Activated CD8-positive, alpha-beta memory T cell treated with anti-CD3 and anti-CD28 coated beads, Interleukin-2, amount 50 U/mL, for 24 hours (primary cell): ENCODE results near the gene WDR7.

Source experiments
- DNase-seq: peaks from one replicate; pipeline ENCODE4 v3.0.0-alpha.2; 2020; ENCODE audit errors: extremely low read depth

Gene WDR7

DNA sequence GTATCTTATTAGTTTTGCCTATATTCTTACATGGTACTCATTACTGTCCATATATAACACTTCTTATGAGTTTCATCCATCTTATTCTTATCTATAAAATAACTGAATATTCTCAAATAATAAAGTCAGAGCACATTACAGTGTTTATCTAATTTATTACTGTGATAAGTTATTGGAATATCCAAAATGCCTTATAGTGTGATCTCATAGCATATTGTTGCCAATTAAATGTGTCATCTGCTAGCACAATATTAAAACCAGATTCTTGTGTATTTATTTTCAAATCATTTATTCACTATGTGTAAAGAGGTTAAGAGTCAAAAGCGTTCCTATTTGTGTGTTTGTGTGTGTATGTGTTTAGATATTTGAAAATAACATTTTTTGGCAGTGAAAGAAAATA, 151.9 kb downstream of the WDR7 start:
- no peak for DNase-seq

DNA sequence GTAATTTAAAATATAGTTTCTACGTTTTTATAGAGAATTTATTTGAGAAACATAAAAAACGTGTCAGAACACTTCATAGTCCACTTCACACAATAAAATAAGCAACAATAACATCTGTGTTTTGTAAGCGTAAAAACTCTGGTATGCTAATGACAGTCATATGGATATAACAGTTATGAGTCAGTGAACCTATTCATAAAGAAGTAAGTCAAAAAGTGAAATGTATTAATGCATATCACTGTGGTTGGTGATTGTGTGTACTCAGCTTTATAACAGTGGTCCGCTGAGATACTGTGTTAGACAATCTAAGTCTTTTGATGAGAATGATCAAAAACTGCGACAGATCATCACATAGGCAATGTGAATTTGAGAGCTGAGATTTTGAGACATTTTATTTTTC, 153.2 kb downstream of the WDR7 start:
- DNase-seq: no peak

DNA sequence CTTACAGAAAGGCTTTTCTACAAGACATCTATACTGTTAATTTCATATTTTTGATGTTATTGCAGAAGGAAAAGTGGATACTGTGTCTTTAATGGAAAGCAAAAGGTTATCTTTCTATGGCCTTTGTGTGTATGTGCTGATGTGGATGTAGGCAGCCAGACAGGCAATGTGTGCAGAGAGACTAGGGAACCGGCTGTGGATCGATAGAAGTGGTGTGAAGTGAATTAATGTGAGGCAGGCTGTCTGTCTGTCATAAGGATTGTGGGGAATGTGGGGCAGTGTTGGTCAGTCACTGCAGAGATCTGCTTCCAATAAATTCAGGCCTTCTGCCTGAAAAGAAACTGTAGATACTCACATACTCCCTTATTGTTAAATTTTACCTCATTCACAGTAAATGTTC, 156.7 kb downstream of the WDR7 start:
- DNase-seq: no peak

DNA sequence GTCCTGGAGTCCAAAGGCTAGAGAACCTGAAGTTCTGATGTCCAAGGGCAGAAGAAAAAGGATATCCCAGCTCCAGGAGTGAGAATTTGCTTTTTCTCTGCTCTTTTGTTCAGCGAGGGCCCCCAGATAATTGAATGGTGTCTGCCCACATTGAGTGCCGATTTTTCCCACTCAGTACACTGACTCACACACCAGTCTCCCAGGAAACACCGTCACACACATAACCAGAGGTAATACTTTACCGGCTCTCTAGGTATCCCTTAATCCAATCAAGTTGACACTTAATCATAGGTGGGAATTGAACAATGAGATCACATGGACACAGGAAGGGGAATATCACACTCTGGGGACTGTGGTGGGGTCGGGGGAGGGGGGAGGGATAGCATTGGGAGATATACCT, 161.5 kb downstream of the WDR7 start:
- no peak for DNase-seq

DNA sequence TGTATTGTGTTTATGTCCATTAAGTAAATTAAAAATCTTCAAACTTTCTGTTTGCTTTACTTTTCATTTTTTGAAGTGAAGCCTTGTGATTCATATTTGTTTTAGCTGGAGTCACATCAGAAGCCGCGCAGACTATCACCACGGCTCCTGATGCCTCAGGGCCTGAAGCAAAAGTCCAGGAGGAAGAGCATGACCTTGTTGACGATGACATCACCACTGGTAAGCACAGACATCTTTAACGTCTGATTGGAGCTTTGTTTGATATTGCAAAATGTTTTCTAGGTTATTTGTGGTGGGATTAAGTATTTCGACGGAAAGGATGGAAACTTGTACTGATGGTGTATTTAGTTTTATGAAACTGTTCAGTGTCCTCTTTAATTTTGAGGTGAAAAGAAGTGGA, 164.8 kb downstream of the WDR7 start:
- no peak for DNase-seq

DNA sequence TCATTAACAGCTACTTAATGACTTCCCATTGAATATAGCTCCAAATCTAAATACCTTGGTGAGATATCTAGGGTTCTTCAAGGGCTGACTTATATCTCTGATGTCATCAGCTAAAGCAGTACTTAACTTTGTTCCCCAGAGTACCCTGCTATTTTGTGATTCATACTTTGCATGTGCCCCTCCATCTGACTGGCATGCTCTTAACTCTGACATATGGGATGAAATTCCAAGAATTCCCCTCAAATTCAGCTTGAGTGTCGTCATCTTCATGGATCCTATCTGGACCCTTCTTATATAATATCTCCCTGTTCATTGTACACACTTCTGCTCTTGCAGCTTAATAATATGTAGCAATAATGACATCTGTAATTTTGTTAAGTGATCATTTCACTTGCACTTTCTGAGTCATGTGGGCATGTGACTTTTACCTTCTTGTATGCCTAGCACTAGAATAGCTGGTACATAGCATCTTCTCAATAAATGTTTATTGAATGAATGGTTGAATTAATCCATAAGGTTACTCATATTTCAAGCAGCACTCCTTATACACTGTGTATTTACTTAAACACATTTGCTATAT, 172.9 kb downstream of the WDR7 start:
- DNase-seq: no peak

DNA sequence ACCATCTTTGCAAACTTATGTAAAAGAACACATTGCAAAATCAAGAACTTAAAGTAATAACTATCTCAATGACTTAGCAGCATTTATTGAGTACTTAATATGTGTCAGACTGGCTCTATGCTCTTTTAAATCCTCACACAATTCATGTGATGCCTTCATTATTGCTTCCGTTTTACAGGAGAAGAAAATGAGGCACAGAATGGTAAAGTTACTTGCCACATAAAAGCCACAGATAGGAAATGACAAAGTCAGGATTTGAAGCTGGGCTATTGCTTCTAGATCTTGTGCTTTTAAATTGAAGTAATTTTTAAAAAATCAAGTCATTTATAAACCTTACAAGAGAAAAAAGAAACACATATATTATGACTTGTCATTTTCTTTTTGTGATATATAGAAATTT, 174.2 kb downstream of the WDR7 start:
- no peak for DNase-seq

DNA sequence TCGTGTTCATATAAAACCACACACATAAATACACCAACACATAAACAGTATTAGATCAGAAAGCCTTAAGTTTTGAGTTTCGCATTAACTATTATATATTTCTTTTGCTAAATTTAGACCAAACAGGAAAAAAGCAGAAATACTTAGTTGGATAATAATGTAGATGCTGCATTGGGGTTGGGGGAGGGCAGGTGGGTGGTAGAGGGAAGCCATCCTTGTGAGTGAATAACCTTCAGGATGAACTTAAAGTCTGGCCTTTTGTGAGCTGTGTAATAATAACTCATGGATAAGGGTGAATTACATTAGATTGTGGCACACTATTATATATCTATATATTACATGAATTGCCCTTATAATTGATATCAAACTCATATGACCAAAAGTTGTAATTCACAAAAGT, 174.7 kb downstream of the WDR7 start:
- DNase-seq: no peak

DNA sequence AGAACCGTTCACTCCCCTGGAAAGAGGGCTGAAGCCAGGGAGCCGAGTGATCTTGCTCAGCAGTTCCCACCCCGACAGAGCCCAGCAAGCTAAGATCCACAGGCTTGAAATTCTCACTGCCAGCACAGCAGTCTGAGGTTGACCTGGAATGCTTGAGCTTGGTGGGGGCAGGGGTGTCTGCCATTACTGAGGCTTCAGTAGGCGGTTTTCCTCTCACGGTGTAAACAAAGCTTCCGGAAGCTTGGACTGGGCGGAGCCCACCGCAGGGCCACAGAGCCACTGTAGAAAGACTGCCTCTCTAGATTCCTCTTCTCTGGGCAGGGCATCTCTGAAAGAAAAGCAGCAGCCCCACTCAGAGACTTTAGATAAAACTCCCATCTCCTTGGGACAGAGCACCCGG, 180.8 kb downstream of the WDR7 start:
- no peak for DNase-seq

DNA sequence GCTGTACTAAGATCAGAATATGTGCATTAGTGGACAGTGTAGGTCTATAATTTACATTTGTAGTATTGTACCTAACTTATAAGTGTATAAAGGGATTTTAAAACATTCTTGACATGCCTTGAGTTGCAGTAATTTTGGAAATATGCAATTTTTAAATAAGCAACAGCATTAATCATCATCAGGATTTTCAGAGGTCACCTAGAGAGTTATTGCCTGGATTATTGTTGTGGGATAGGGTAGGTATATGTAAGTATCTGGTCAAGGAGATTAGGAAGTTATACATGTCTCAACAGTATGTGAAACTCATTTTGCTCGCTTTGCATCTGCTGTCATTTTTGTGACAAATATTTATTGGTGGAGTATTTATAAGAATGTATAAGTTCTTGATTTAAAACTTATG, 184.2 kb downstream of the WDR7 start:
- DNase-seq: no peak

DNA sequence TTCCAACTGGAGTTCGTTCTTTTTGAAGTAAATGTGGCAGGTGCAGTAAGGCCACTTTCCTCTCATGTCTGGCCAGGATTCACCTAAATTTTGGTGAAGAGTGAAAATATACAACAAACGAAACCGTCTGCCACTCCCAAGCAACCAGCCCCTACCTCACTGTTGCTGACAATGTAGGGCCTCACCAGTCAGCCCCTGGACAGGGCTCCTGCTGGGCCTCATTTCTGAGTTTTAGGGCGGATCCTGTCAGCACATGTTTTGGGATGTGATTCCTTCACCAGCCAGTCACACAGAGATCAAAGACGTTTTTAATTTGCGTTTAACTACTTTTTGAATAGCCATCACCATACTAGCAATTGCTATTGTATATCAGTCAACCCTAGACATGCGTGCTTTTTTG, 185.0 kb downstream of the WDR7 start:
- no peak for DNase-seq

DNA sequence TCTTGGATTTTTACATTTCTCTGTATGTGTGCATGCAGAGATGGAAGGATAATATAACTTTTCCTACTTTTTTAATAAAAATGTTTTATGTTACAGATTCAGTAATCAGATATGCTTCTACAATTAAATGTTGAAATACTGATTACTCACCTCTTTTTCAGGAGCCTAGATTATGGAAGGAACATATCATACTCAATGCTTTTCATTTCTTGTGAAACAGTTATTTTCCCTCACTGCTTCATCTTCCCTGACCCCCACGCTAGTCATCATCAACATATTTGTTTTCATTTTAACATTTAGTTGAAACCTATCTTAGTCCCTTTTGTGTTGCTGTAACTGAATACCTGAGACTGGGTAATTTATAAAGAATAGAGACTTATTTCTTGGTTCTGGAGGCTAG, 190.7 kb downstream of the WDR7 start:
- no peak for DNase-seq

DNA sequence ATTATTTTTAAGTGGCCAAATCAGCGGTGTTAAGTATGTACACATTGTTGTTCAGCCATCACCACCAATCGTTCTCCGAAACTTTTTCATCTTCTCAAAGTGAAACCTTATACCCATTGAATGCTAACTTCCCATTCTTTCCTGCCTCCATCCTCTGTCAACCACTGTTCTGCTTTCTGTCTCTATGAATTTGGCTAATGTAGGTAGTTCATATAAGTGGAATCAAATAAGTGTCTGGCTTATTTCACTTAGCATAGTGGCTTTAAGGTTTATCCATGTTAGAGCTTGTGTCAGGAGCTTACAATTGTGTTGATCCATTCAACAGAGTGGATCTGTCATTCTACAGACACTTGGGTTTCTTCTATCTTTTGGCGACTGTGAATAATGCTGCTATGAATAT, 192.1 kb downstream of the WDR7 start:
- no peak for DNase-seq

DNA sequence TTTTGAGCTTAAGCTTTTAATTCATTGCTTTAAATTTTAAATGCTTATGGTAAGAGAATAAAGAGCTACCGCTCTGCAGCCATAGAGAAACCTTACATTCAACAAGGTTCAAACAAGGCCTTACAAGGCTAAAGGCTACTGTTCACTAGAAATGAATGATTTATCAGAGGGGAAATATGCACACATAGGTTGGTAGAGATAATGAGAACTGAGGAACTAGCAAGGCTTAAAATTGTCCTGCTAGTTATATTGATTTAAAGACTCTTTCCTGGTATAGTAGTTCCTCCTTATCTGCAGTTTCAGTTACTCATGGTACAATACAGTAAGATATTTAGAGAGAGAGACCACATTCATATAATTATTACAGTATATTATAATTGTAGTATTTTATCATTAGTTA, 193.4 kb downstream of the WDR7 start:
- no peak for DNase-seq

DNA sequence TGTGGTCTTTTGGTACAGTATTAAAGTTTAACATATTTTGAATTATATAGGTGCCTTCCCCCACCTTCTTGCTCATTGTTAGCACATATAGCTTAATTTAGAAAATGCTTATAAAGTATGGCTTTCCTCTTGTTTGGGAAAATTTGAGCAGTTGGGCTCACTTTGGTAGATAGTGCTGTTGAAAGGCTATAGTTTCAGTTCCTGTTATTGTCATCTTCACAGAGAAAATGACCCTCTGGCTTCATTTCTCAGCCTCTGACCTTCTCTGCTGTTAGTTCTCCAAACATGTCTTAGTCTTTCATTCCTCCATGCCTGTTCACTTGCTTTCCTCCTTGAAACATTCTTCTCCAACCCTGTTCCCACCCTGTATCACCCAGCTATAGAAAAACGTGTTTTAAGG, 200.6 kb downstream of the WDR7 start:
- DNase-seq: no peak

DNA sequence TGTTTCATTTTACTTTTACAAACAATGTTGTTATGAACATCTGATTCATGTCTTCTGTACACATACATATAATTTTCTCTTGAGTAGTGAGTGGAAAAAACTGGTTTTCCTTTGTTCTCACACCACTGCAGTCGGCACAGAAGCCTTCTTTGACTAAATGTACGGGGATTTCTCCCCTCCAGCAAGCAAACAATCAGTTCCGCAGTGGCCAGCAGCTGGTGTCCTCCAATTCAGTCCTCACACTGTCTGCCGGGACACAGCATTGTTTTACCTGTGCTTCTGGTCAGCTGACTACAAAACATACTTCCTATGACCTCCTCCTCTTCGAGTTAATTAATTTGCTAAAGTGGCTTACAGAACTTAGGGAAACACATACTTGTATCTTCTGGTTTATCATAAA, 202.8 kb downstream of the WDR7 start:
- DNase-seq: no peak

DNA sequence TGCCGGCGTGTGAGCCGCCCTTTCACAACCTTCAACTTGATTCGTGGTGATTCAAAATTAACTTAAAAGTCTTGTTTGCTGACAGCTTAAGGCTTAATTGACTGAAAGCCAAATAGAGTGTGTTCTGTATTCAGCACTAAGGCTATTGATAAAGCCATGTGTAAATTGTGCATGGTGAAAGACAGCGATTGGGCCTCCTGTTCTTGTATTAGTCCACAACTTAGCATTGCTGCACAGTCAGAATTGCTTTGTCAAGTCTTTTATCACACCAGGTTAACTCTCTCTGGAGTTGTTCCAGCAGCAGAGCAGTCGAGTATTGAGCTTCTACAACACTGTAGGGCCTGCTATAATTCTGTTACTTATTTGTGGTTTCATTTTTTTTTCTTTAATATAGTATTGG, 210.1 kb downstream of the WDR7 start:
- no peak for DNase-seq

DNA sequence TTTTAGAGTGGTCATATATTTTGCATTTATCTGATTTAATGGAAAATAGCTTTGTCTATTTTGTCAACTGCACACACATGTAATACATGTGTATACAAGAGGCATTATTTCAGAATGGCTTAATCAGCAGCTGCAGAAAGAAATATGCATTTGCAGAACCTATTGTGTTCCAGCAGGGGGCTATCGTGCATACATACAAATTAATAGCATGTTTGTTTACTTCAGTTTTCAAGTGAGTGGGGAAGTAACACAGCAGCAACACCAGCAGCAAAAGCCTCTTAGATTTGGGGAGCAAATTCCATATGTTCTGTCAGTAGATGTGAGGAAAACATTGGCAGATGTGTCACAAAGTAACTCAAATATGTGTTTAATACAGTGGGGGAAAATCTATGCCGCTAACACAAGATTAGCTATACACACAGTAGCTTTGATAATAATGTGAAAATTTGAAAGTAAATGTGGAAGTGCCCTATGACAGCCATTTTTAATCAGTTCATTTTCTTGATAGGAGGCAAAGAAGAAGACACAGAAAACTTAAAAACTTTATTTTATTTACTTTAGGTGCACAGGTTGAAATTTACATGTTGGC, 218.1 kb downstream of the WDR7 start:
- no peak for DNase-seq

DNA sequence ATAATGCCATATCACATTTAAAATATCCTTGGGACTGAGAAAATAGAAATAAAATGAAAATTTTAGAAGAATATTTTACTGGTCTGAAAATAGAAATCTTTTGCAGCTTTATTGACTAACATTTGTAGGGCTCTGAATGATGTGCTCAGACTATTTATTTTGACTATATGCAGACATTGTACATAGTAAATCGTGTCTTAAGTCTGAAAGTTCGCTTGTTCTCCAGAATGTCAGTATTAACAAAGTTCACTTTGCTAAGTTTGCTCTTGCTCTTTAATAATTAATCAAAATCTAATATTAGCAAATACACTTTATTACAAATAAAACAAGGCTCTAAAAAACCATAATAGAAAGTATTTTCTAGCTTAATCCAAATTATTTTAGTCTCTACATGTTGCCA, 219.8 kb downstream of the WDR7 start:
- DNase-seq: no peak

DNA sequence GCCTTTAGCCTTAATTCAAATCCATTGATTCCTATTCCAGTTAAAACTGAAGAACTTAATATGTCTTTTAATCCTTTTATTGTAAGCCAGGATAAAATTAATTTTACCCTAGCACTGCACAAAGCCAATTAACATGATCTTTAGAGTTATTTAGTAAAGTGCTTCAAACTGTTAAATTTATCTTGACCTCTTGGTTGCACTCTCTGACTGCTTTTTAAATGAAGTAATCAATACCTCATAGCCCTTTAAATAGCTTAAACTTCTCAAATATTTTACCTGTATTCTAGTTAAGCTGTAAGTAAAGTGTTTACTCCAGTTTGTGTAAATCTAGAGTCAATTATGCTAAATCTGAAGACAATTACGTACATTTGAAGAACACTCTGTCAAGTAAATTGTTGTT, 221.0 kb downstream of the WDR7 start:
- no peak for DNase-seq

DNA sequence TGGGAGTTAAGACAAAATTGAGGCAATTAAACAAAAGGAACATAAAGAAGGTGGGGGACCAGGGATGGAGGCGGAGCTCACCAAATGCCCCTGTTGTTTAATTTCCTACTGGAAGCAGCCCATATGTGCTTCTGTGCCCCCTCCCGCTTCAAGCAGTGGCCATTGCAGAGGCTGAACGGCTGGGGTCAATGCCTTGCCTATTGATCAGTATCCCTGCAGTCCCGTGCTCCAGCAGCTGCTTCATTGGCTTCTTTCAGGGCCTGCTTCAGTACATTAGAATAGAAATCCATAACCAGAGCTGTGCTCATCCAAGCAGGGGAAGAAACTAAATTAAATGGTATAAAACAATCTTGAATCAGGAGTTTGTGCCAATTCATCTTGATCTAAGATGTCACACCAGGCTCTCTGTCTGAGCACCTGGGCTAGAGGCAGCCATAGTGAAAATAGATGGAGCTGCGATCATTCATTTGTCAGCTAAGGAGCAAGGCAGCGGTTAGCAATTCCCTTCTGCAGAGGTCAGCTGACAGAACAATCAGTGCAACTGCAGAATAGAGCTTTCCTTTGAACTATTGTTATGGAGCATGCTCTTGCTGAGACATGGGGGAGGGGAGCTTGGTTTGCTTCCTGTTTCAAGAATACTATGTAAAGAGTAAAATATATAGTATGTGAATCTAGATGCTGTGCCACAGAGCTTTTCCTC, 222.4 kb downstream of the WDR7 start:
- no peak for DNase-seq

DNA sequence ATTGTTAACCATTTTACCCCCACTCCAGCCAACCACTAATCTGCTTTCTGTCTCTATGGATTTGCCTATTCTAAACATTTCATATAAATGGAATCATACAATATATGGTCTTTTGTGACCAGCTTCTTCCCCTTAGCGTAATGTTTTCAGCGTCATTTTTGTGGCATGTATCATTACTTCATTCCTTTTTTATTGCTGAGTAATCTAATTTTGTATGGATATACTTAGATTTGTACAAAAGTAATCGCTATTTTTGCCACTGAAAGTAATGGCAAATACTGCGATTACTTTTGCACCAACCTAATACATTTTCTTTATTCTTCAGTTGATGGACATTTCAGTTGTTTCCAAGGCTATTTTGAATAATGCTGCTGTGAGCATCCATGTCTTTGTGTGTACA, 227.6 kb downstream of the WDR7 start:
- DNase-seq: no peak

DNA sequence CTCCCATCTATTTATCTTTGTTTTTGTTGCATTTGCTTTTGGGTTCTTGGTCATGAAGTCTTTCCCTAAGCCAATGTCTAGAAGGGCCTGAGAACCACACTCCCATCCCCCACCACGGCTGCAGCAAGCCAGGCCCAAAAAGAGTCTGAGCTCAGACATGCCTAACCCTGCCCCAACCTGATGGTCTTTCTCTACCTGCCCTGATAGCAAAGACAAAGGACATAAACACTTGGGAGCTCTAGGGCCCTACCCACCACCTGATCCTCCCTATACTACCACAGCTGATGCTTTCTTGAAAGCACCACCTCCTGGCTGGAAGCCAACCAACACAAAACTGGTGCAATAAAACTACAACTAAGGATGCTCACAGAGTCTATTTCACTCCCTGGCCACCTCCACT, 233.4 kb downstream of the WDR7 start:
- DNase-seq: no peak

DNA sequence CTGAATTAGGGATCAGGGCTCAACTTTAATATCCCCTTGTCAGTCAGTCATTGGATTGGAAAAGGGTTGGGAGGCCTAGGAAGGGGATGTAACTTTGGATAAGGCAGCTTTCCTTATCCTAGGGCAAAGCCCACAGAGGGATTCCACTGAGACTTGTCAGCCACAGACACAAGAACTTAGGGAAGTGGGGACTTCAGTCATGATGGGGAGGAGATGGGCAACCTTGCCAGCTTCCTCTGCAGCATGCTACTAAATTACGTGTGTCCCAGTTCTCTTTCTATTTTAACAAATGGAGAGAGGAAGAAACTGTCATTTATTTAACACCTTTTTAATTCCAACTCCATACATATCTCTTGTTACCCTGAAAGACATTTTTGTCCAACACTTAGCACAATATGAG, 237.8 kb downstream of the WDR7 start:
- DNase-seq: no peak
